ENCODE results near the gene POLR2M.

GRCh38 chr15:57746786-57747185, 40.3 kb downstream of the POLR2M start:
- TF ChIP-seq, protein P1, sequence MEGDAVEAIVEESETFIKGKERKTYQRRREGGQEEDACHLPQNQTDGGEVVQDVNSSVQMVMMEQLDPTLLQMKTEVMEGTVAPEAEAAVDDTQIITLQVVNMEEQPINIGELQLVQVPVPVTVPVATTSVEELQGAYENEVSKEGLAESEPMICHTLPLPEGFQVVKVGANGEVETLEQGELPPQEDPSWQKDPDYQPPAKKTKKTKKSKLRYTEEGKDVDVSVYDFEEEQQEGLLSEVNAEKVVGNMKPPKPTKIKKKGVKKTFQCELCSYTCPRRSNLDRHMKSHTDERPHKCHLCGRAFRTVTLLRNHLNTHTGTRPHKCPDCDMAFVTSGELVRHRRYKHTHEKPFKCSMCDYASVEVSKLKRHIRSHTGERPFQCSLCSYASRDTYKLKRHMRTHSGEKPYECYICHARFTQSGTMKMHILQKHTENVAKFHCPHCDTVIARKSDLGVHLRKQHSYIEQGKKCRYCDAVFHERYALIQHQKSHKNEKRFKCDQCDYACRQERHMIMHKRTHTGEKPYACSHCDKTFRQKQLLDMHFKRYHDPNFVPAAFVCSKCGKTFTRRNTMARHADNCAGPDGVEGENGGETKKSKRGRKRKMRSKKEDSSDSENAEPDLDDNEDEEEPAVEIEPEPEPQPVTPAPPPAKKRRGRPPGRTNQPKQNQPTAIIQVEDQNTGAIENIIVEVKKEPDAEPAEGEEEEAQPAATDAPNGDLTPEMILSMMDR (IDR thresholded peaks at IDR 0.05): no peak
- no peak for TF ChIP-seq POLR2A (IDR thresholded peaks at IDR 0.05)
